ENCODE results near the gene QRICH1. TPM values are rescaled to one million over a fixed set of nuclear protein-coding genes. Genes with fewer than 3 reads are reported as not detected.

Gene QRICH1
- total and polyA plus RNA-seq, 10 of the 15 experiments (the other 5 are each of a cell fraction or from before 2014, with no cell fraction given) = 22.2 to 116 (median 81.4) TPM

GRCh38 chr3:48984663-48985062 lies 109.2 kb downstream of the QRICH1 start (continued):
- TF ChIP-seq IRF3 (IDR thresholded peaks at IDR 0.05) = no peak
- TF ChIP-seq ATF7 (IDR thresholded peaks at IDR 0.05; ENCODE audit: low read depth) = no peak
- no peak for TF ChIP-seq HDGF (IDR thresholded peaks at IDR 0.05)
- no peak for TF ChIP-seq ZNF687 (IDR thresholded peaks at IDR 0.05)

- no peak for FAIRE-seq
- no peak overlapping the region for H3K4me3 ChIP-seq
- intact Hi-C loops (cut with micrococcal nuclease; ENCODE audit: unreplicated experiment) = no loop called here
- no peaks in the 10 kb centered on the region for H3K9me3 ChIP-seq (replicated peaks; ENCODE audit: control insufficient read depth, insufficient read depth, low read length)
- no peak for TF ChIP-seq HDGF (IDR thresholded peaks at IDR 0.05)
- no peak for TF ChIP-seq CHD1 (IDR thresholded peaks at IDR 0.05; ENCODE audit: low read depth, low read length)
- TF ChIP-seq NR2C2 (IDR thresholded peaks at IDR 0.05; ENCODE audit: borderline replicate concordance, control insufficient read depth, insufficient read length, low read depth) = no peak
- no peak for TF ChIP-seq MLLT1 (IDR thresholded peaks at IDR 0.05)
- no peak for TF ChIP-seq CBFB (IDR thresholded peaks at IDR 0.05; ENCODE audit: low read depth)
- TF ChIP-seq NBN (IDR thresholded peaks at IDR 0.05) = no peak
- H3K27ac ChIP-seq (ENCODE audit: control insufficient read depth, insufficient read depth) = no peak overlapping the region
- CTCF ChIA-PET = no interaction called here
- no peaks in the 10 kb centered on the region for H3K27me3 ChIP-seq (replicated peaks in 1 of 2; ENCODE audit: control insufficient read depth in 2 of 2, insufficient read depth in 2 of 2, low read length in 1 of 2)
- H3K4me1 ChIP-seq (ENCODE audit: control insufficient read depth, insufficient read depth, low read length) = no peaks in the 10 kb centered on the region
- no peak overlapping the region for H3K9ac ChIP-seq (ENCODE audit: control insufficient read depth, insufficient read depth, low read length)
- POLR2A ChIA-PET = no interaction called here
- H2AFZ ChIP-seq (ENCODE audit: control insufficient read depth, low read depth, low read length) = no peak overlapping the region
- H3K79me2 ChIP-seq (ENCODE audit: control insufficient read depth, insufficient read depth, low read length) = no peaks in the 10 kb centered on the region
- no peak overlapping the region for H3K4me2 ChIP-seq (ENCODE audit: control insufficient read depth, insufficient read depth)
- SMC1A ChIA-PET (ENCODE audit: uncharacterized antibody, unreplicated experiment) = no interaction called here
- no peak for ATAC-seq
- WGBS (ENCODE audit: insufficient coverage, insufficient replicate concordance, low lambda C conversion rate, missing lambda C conversion rate) = 100% methylated on average over 4 of the region's 4 CpGs
- no TSS peak for BruUV-seq (replicated peaks)
- no peaks in the 10 kb centered on the region for H4K20me1 ChIP-seq (ENCODE audit: control insufficient read depth, insufficient read depth)
- peaks cover 23 to 27% of the 10 kb centered on the region in 2 experiments for H3K36me3 ChIP-seq (ENCODE audit: control insufficient read depth in 2 of 2, insufficient read depth in 2 of 2, low read length in 1 of 2)
- RAD21 ChIA-PET (ENCODE audit: unreplicated experiment) = no interaction called here
- DNase-seq (ENCODE audit: low read depth, low spot score) = no peak
- in situ Hi-C loops (cut with MboI) = no loop called here
These were observed 110.8 kb downstream of the QRICH1 start for GRCh38 chr3:48983096-48983495.
